Vagina (tissue), 2 donors: ENCODE measurements around the gene ENTPD5.

Experiments
- CTCF ChIP-seq, 3 experiments: fragments of 450-650 bp in 2 of 3; fragments of 200-600 bp in 1 of 3; sonication (generic) in 1 of 3; IDR thresholded peaks; one replicate each; pipeline ENCODE4 v1.5.1; 2017 to 2019; ENCODE audit warnings: antibody characterized with exemption in 3 of 3, mild to moderate bottlenecking in 2 of 3, moderate library complexity in 2 of 3
- POLR2A ChIP-seq, 2 donors: fragments of 450-650 bp; IDR thresholded peaks; one replicate each; pipeline ENCODE4 v1.6.1; 2017; ENCODE audit warnings: antibody characterized with exemption in 2 of 2, mild to moderate bottlenecking in 2 of 2, moderate library complexity in 2 of 2
- POLR2AphosphoS5 ChIP-seq, 2 donors: sonication (generic); formaldehyde crosslinking; IDR thresholded peaks; one replicate each; pipeline ENCODE4 v1.9.0; 2017; ENCODE audit warnings: antibody characterized with exemption in 2 of 2, mild to moderate bottlenecking in 2 of 2, low read depth in 1 of 2; ENCODE audit not compliant: insufficient read depth in 1 of 2

DNA sequence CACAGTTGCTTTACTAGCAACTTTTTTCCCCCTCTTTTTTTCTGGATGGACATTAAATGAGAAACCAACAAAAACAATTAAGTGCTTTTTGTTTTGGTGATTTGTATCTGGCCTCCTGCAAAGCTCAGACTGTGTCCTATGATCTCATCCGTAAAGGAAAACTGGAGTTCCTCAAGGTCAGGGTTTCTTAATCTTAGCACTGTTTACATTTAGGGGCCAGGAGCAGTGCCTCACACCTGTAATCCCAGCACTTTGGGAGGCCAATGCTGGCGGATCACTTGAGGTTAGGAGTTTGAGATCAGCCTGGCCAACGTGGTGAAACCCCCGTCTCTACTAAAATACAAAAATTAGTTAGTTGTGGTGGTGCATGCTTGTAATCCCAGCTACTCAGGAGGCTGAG is 28.0 kb downstream of the ENTPD5 start:
- no peak for TF ChIP-seq CTCF (IDR thresholded peaks at IDR 0.05)
- no peak for TF ChIP-seq POLR2AphosphoS5 (IDR thresholded peaks at IDR 0.05; ENCODE audit: insufficient read depth in 1 of 2, low read depth in 1 of 2)
- TF ChIP-seq POLR2A (IDR thresholded peaks at IDR 0.05): no peak
